Endothelial cell of umbilical vein (primary cell): Measurements from ENCODE around the gene SLC5A4.
"Not testable (repeated sequence)": the region's sequence is repeated elsewhere in the genome, so short reads cannot be mapped to it uniquely, and the experiment has no call there.

Experiments used
- CTCF ChIP-seq, 2 donors: IDR thresholded peaks; 1 replicate in 1 of 2; 2 replicates in 1 of 2; pipeline ENCODE4 v1.5.1; 2011; ENCODE audit warnings: low read length in 2 of 2, mild to moderate bottlenecking in 2 of 2, moderate library complexity in 2 of 2, control low read depth in 1 of 2, inconsistent platforms in 1 of 2, low read depth in 1 of 2; ENCODE audit not compliant: insufficient read depth in 1 of 2; ENCODE audit errors: extremely low read depth in 1 of 2
- EZH2 ChIP-seq: IDR thresholded peaks from 2 replicates; pipeline ENCODE4 v1.6.1; 2012; ENCODE audit warnings: borderline replicate concordance, low read depth, mild to moderate bottlenecking, moderate library complexity, low read length, inconsistent platforms; ENCODE audit not compliant: severe bottlenecking
- GATA2 ChIP-seq: IDR thresholded peaks from 2 replicates; pipeline ENCODE4 v1.7.0; 2011; ENCODE audit warnings: low read depth, mild to moderate bottlenecking, moderate library complexity, mixed read lengths, low read length; ENCODE audit not compliant: insufficient read length, insufficient read depth
- JUN ChIP-seq: IDR thresholded peaks from 2 replicates; pipeline ENCODE4 v1.6.1; 2011; ENCODE audit warnings: borderline replicate concordance, low read depth; ENCODE audit not compliant: insufficient read length, insufficient read depth
- MAX ChIP-seq: IDR thresholded peaks from 2 replicates; pipeline ENCODE4 v1.6.1; 2011; ENCODE audit not compliant: insufficient read depth, insufficient read length
- MYC ChIP-seq: IDR thresholded peaks from one replicate; pipeline ENCODE4 v1.6.1; 2011; ENCODE audit warnings: mild to moderate bottlenecking, low read depth, low read length
- POLR2A ChIP-seq: IDR thresholded peaks from 2 replicates; pipeline ENCODE4 v1.6.1; 2012; ENCODE audit warnings: low read depth, mild to moderate bottlenecking, control low read depth, low read length
- POLR2AphosphoS5 ChIP-seq: IDR thresholded peaks from 2 replicates; pipeline ENCODE4 v1.6.1; 2012; ENCODE audit warnings: low read depth, mild to moderate bottlenecking, control low read depth, low read length, moderate library complexity; ENCODE audit not compliant: insufficient read depth

GRCh38 chr22:32293921-32294320 lies 38.8 kb upstream of the SLC5A4 start:
- not testable (repeated sequence) for TF ChIP-seq EZH2; MYC; CTCF (IDR thresholded peaks at IDR 0.05; ENCODE audit: extremely low read depth in 1 of 2, insufficient read depth in 1 of 2, low read depth in 1 of 2, low read length in 2 of 2); POLR2A; POLR2AphosphoS5; MAX; GATA2; JUN
